Stimulated activated CD4-positive, alpha-beta T cell treated with anti-CD3 and anti-CD28 coated beads, TNF-alpha, amount 100 ng/mL, for 48 hours (primary cell): ENCODE results near the gene FAM13A.
"Not testable (repeated sequence)": the region's sequence is repeated elsewhere in the genome, so short reads cannot be mapped to it uniquely, and the experiment has no call there.

Source experiments
- DNase-seq, 3 donors: peaks; one replicate each; pipeline ENCODE4 v3.0.0-alpha.2; 2020; ENCODE audit warnings: low read depth in 3 of 3

Gene FAM13A

DNA sequence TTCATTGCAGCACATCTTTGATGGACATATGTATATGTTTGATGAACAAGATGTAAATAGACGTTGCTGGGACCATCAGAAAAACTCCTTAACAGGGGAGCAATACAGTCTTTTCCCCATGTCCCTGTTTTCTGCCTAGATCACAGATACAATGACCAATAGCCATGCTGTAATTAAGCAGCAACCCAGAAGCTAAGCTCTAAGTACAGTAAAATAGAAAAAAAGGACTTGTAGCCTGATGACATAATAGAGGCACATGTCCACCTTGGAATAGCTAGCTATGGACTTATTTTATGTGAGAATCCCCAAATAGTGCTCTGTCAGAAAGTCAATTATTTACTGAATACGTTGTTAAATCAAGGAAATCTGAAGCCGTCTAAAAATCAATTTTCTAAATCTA is 14.9 kb downstream of the FAM13A start:
- no peak for DNase-seq

DNA sequence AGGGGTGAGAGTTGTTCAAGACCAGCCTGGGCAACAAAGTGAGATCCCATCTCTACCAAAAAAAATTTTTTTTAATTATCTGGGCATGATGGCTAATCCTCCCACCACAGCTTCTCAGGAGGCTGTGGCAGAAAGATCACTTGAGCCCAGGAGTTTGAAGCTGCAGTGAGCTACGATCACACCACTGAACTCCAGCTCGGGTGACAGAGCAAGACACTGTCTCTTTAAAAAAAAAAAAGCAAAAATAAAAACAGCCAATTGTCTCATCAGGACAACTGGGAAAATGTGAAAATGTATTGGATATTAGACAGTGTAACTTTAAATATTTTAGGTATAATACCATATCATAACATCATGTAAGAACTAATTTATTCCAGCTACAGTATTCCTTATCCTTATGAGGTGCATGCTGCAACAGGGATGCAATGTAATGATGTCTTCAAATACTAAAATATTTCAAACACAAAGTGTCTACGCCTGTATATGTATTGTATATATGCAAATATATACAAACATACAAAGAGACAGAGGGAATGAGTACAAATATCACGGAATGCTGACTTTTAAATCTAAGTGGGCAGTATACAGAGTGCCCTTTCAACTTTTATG is 17.2 kb downstream of the FAM13A start:
- DNase-seq, result no peak

DNA sequence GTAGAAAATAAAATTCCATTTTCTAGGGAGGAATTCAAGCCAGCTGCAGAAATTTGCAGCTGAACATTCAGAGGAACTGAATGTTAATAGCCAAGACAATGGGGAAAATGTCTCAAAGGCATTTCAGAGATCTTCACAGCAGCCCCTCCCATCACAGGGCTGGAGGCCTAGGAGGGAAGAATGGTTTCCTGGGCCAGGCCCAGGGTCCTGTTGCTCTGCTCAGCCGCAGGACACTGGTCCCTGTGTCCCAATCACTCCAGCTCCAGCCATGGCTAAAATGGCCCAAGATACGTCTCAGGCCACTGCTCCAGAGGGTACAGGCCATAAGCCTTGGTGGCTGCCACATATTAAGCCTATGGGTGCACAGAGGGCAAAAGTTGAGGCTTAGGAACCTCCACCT is 20.4 kb downstream of the FAM13A start:
- no peak for DNase-seq

DNA sequence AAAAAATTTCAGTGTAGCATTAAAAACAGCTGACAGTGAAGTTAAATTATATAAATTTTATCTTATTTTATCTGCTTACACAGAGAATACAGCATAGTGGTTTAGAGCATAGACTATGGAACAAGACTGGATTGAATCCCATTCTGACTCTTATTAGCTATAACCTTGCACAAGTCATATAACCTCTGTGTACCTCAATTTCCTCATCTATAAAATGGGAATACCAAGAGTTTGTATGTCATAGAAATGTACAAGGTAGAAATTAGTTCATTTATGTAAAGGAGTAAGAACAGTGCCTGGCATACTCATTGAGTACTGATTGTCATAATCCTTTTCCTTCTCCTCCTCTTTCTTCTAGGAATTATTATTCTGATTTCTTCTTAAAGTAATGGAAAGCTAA is 25.7 kb downstream of the FAM13A start:
- DNase-seq, result no peak

DNA sequence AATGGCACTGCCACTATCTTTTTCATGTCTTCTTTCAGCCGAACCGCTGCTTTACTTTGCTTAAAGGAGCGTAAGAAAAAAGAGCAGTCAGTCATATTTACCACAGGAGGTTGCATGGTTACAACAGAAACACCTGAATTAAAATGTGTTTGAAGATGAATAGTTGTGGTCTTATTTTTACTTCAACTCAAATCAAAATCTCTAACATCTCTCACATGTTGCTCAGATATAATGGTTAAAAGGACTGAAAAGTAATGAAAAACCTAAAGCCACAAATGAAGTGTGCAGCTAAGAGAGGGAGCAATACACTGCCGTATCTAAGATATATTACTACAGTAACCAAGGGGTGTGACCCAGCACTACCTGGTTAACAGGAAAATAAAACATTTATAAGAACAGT is 27.4 kb downstream of the FAM13A start:
- DNase-seq, result no peak

DNA sequence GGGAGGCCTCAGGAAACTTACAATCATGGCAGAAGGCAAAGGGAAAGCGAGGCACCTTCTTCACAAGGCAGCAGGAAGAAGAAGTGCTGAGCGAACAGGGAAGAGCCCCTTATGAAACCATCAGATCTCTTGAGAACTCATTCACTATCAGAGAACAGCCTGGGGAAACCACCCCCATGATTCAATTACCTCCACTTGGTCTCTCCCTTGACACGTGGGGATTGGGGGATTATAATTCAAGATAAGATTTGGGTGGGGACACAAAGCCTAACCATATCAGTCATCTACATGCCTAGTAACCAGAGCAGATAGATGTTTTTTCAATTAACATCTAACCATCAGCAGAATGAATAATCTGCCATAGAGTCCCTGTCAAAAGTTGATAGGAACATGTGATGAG is 30.4 kb downstream of the FAM13A start:
- DNase-seq, result no peak

DNA sequence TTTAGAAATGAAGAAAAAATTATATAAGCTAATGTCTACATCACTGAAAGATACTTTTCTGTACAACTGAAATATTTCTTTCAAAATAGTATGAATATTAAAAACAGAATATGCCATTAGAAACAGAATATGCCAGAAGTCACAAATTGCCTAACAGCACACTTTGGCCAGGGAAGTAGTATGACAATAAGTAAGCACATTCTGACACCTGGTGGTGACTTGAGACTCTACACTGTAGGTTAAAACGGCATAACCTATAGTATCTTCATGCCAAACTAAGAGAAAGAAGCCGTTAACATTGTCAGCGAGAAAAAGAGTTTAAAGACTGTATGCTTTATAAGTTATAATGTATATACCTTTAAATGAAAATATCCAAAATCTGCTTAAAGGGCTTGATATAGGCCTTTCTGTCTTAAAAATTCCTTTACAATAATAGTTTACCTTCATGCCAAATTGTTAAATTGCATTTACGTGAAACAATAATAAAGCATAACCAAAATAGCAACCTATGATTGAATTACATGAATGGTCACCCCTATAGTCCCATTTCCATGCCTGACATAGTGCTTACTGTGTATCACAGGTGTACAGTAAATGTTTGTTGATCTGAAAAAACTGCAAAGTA is 32.8 kb downstream of the FAM13A start:
- DNase-seq, result peak in 2 of 3 donors; percentile 21 to 40

DNA sequence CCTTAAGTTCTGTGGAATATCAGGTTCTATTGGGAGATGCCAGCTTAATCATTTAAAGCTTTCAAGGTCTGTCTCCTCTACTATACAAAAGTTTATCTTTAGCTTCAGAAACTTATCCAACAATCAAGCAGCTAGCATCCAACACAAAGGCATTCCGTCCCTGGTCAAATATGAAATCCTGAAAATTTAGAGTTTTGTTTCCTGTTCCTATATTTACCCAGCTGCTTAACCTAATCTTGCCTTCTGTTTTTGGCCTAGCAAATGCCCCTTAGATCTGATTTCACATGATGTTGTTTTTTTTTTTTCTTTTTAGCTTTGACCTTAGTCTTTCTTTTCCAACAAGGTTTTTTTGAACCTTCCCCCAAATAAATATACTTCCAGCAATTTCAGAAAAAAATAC is 33.8 kb downstream of the FAM13A start:
- DNase-seq, result no peak

DNA sequence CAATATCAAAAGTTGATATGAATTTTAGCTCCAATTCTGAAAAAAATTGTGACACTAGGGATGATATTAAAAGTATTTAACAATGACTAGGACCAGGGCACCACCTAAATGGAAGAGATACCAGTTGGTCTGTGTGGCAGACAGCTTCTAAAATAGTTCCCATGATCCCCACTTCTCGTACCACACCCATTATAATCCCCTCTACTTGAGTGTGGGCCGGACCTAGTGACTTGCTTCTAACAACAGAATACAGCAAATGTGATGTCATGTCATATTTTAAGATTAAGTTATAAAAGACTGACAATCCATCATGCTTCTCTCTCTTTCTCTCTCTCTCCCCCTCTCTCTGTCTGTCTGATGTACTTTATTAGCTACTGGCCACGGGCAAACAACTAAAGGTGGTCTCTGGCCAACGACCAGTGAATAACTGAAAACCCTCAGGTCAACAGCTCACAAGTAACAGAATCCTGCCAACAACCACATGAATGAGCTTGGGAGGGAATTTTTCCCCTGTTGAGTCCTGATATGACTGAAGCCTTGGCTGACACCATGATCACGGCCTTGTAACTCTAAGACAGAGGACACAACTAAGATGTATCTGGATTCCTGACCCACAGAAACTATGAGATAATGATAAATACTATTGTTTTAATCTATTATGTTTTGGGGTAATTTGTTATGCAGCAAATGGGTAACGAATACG is 34.4 kb downstream of the FAM13A start:
- no peak for DNase-seq

DNA sequence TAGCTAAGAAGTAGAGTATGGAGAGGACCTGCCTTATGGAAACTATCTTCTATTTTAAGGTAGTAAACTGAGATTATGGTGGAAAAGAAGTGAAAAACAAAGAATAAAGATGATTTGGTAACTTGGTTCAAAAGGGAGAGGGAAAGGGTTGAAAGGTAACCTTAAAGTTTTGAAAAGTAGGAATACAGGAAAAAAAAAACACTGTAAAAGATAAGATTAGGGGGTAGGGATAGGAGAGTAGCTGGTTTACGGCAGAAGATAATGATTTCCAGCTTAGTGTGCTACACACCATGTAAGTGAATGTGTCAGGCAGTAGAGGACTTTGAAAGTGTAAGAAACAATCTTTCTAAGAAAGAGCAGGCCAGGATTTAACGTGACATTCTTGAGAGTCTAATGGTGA is 35.3 kb downstream of the FAM13A start:
- DNase-seq, result no peak

DNA sequence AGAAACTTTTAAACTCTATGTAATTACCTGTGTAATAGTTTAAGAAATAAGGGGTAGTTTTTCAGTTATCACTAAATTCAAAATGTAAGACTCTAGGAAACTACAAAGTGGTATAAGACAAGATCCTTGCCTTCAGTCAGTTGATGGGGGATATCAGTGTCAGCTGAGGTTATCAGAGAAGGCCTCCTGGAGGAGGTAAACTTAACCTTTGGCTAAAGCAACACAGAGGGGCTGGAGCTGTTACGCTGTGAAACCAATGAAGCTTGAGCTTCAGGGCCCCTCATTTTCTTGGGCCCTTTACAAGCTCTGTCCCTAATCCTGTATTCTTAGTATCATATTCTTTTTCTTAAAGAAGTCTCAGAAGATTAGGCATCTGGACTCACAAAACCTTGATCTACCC is 35.9 kb downstream of the FAM13A start:
- DNase-seq, result no peak

DNA sequence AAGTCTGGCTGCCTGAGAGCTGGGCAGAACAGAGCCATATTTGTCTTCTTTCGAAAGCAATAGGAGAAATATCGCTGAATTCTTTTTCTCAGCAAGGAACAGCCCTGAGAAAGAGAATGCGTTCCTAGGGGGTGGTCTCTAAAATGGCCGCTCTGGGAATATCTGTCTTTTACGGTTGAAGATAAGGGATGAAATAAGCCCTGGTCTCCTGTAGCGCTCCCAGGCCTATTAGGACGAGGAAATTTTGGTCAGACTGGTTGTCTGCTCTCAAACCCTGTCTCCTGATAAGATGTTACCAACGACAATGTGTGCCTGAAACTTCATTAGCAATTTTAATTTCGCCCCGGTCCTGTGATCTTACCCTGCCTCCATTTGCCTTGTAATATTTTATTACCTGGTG is 42.1 kb downstream of the FAM13A start:
- not testable (repeated sequence) for DNase-seq

DNA sequence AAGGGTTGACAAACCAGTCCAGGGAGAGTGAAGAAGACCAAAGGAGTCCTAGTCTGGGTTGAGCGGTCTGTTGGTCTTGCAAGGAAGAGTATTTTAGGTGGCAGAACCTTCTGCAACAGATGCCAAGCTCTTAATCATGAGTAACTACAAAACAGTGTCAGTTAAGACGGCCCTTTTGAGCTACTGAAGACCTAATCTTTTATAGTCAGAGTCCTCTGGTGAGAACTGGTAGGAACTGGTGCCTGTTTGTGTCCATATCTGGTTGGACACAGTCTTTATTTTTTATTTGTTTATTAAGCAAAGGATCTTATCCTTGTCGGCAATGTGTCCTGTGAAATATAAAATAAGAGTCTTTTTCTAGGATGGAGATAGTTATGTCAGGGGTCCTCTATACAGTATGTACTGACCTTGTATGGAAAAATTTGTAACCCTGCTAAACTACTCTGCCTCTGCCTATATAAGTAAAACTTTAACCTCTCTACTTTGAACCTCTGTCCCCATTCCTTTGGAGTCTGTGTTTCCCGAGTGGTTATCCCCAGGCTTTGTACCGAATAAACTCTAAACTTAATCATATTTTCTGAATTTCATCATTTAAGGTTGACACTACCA is 47.1 kb downstream of the FAM13A start:
- DNase-seq, result no peak

DNA sequence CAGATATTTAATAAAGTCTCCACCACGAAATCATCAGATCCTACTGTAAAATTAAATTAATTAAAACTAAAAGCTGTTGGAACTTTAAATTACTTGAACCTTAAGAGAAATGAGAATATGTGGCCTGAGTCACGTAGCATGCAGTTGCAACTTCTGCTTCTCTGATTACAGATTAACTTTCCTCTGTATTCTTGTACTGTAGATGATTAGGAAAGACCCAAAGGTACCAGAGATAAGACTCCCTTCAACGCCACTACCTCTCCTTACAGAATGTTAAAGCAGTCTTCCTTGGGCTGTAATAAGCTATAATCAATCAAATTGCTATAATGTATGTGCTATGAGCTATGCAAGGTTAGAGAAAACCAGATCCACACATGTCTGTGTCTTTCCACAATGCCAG is 47.9 kb downstream of the FAM13A start:
- DNase-seq, result no peak

DNA sequence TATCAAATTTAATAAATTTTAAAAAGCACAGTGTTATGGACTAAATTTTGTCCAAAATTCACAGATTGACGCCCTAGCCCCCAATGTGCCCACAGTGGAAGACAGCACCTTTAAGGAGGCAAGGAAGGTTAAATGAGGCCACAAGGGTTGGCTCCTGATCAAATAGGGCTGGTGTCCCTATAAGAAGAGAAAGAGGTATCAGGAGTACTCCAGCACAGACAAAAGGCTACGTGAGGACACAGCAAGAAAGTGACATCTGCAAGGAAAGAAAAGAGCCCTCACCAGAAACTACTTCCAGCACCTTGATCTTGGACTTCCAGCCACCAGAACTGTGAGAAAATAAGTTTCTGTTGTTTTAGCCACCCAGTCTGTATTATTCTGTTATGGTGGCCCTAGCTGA is 48.8 kb downstream of the FAM13A start:
- DNase-seq, result no peak

DNA sequence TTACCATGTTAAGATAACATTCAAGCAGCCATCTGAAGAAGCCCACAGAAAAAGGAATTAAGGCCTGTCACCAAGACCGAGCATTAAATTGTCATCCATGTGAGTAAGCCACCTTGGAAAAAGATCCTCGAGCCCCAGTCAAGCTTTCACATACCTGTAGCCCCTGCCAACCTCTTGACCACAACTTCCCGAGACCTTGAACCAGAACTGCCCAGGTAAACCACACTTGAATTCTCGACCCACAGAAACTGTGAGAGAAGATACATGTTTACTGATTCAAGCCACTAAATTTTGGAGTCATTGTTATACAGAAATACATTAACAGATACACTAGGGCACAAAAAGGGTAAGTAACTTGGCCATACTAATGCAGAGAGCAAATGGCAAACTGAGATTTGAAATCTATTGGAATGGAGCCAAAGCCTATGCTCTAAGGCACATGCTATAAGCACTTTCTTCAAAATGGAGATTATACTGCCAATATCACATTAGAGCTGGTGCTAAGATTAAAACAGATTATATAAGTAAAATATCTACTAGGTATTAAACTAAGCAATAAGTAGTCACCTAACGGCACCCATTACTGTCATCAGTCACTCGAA is 49.5 kb downstream of the FAM13A start:
- no peak for DNase-seq

DNA sequence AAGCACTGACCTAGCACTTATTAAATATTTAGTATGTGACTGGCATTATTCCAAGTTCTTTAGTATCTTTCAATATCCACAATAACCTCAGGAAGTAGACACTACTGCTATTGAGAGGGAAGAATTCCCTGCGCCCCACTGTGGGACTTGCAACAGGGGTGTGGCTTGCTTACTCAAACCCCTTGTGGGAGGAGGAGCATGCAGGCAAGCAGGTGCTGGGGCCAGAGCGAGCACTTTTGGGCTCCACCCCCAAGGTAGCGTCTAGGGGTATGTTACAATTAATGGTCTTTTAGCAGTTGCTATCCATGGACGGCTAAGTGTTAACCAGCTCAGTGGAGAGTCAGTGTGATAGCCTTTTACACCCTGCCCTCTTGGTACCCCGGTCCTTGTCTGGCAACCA is 50.7 kb downstream of the FAM13A start:
- no peak for DNase-seq

DNA sequence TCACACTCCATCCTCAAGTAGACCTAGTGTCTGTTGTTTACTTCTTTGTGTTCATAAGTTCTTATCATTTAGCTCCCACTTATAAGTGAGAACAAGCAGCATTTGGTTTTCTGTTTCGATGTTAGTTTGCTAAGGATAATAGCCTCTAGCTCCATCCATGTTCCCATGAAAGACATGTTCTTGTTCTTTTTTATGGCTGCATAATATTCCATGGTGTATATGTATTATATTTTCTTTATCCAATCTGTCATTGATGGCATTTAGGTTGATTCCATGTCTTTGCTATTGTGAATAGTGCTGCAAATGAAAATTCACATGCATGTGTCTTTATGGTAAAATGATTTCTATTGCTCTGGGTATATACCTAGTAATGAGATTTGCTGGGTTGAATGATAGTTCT is 51.9 kb downstream of the FAM13A start:
- not testable (repeated sequence) for DNase-seq

DNA sequence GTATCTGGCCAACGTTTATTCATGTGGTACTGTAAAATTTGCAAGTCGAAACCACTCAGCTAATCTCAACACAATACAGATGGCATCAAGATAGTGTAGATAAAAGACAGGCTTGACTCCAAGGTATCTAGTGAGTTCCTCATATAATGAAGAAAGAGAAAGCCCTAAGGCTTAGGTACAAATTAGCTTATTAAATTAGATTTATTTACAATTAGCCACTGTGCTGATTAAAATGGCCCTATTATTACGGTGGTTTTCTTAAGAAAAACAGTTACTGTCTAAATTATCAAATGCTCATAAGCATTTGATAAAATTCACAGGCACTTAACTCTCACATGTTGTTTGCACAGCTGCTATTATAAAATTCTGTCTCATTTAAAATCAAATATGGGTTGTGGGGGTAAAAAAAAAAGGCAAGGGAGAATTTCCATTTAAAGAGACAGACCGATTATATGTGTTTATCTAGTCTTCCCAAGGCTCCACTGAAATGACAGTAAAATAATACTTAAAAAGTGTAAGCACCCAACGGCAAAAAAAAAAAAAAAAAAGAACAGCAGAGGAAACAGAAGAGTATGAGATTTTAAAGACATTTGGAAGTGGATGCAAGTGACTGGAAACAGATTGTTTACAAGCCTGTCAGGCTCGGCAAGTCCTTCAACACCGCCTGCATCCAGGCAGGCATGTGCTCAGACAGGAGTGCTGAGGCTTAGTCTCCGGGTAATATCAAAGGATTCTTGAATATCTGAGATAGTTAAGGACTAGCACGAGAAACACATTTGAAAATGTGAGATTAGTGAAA is 55.1 kb downstream of the FAM13A start:
- no peak for DNase-seq

DNA sequence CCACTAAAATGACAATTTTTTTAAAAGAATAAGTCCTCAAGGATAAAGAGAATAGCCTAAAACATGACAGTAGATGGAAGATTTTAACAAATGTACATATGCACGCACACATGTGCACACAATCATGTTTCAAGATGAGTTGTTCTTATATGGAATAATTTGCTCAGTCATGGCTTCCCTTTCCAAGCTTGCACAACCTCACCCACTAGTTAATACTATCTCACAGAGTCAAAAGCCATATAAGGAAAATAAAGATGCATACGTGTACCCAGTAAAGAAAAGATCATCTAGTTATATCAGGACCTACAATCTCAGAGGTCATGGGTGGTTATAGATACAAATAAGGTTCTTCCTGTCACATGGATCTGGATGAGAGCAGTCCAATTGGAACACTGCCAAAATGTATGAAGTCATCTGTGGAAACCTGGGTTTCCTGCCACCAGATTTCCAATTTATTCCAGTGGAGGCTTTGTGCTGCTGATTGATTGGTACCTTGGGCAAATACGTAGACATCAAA is 56.1 kb downstream of the FAM13A start:
- DNase-seq, result no peak

DNA sequence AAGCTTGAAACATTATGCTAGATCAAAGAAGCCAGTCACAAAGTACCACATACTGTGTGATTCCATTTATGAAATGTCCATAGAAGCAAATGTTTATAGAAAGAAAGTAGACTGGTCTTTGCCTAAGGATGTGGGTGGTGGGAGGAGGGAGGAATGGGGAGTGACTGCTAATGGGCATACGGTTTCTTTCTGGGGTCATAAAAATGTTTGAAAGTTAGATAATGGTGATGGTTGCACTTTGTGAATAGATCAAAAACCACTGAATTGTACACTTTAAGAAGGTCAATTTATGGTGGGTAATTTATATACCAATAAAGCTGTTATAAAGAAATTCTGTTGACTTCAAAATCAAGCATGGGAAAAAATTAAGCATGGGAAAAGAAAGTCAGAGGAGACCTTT is 56.6 kb downstream of the FAM13A start:
- DNase-seq, result no peak
